Upper lobe of left lung (tissue), 4 donors: ENCODE results near the gene DUSP6.

Experiments used
- POLR2A ChIP-seq, 4 donors: fragments of 450-650 bp; IDR thresholded peaks; one replicate each; pipeline ENCODE4 v1.5.1; 2016 to 2017; ENCODE audit warnings: antibody characterized with exemption in 4 of 4, mild to moderate bottlenecking in 2 of 4
- POLR2AphosphoS5 ChIP-seq, 2 donors: sonication (generic); formaldehyde crosslinking; IDR thresholded peaks; one replicate each; pipeline ENCODE4 v1.5.1; 2017; ENCODE audit warnings: antibody characterized with exemption in 2 of 2
- TF ChIP-seq, protein P1 (sequence below), 6 experiments: fragments of 450-650 bp in 4 of 6; fragments of 200-600 bp in 2 of 6; sonication (generic) in 2 of 6; IDR thresholded peaks; one replicate each; pipeline ENCODE4 v1.5.1; 2016 to 2019; ENCODE audit warnings: antibody characterized with exemption in 6 of 6

DNA sequence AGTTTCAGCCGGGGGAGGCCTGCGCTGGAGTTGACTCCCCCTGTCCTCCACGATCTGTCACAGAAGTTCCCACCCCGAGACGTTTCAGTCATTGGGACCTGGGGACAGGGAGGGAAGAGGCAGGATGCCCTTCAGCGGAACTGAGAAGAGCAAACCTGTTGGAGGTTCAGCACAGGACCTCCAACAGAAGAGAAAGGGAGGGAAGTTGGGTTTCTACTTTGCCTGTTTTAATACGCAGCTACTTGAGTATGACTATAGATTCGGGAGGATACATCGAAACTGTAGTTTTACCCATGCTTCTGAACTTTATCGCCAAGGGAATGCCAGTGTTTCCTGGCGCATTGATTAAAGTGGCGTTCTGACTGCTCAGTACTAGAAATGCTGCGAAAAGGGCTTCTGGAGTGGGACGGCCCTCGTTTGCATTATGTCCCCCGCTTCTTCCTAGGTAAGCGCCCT is 2.3 kb upstream of the DUSP6 start:
- TF ChIP-seq, protein P1, sequence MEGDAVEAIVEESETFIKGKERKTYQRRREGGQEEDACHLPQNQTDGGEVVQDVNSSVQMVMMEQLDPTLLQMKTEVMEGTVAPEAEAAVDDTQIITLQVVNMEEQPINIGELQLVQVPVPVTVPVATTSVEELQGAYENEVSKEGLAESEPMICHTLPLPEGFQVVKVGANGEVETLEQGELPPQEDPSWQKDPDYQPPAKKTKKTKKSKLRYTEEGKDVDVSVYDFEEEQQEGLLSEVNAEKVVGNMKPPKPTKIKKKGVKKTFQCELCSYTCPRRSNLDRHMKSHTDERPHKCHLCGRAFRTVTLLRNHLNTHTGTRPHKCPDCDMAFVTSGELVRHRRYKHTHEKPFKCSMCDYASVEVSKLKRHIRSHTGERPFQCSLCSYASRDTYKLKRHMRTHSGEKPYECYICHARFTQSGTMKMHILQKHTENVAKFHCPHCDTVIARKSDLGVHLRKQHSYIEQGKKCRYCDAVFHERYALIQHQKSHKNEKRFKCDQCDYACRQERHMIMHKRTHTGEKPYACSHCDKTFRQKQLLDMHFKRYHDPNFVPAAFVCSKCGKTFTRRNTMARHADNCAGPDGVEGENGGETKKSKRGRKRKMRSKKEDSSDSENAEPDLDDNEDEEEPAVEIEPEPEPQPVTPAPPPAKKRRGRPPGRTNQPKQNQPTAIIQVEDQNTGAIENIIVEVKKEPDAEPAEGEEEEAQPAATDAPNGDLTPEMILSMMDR (IDR thresholded peaks at IDR 0.05) = no peak
- no peak for TF ChIP-seq POLR2A (IDR thresholded peaks at IDR 0.05)
- TF ChIP-seq POLR2AphosphoS5 (IDR thresholded peaks at IDR 0.05) = no peak
